HepG2 (cell line): ENCODE results near the gene EPB41. TPM values are rescaled to one million over a fixed set of nuclear protein-coding genes. Genes with fewer than 3 reads are reported as not detected.

Source experiments
- ARHGAP35 ChIP-seq: sonication (generic); formaldehyde crosslinking; IDR thresholded peaks from 2 replicates; pipeline ENCODE4 v1.9.0; 2022; ENCODE audit warnings: mild to moderate bottlenecking, inconsistent platforms, moderate library complexity, missing genetic modification reagents, borderline replicate concordance
- ATM ChIP-seq: fragments of 450-650 bp; IDR thresholded peaks from 2 replicates; pipeline ENCODE4 v1.7.1; 2017; ENCODE audit warnings: mild to moderate bottlenecking, borderline replicate concordance
- ATRX ChIP-seq: sonication (generic); formaldehyde crosslinking; IDR thresholded peaks from 2 replicates; pipeline ENCODE4 v1.4.0; 2020; ENCODE audit warnings: missing genetic modification reagents, borderline replicate concordance
- CAMTA2 ChIP-seq: sonication (generic); formaldehyde crosslinking; IDR thresholded peaks from 2 replicates; pipeline ENCODE4 v1.4.0; 2020; ENCODE audit warnings: mild to moderate bottlenecking, missing genetic modification reagents, borderline replicate concordance
- HDAC6 ChIP-seq: fragments of 200-600 bp; sonication (generic); IDR thresholded peaks from 2 replicates; pipeline ENCODE4 v1.7.0; 2017; ENCODE audit warnings: mild to moderate bottlenecking, antibody characterized with exemption, low read length, low read depth
- IKZF4 ChIP-seq: sonication (generic); formaldehyde crosslinking; IDR thresholded peaks from 2 replicates; pipeline ENCODE4 v1.5.1; 2020; ENCODE audit warnings: borderline replicate concordance, mild to moderate bottlenecking, low read depth, missing genetic modification reagents; ENCODE audit errors: not compliant biosample characterization
- IRX3 ChIP-seq: sonication (generic); formaldehyde crosslinking; IDR thresholded peaks from 2 replicates; pipeline ENCODE4 v1.8.1; 2023; ENCODE audit warnings: mild to moderate bottlenecking, low read depth, missing genetic modification reagents, borderline replicate concordance
- KDM5B ChIP-seq: sonication (generic); formaldehyde crosslinking; IDR thresholded peaks from 2 replicates; pipeline ENCODE4 v1.4.0; 2020; ENCODE audit warnings: missing genetic modification reagents, mild to moderate bottlenecking, borderline replicate concordance
- KLF13 ChIP-seq: sonication (generic); formaldehyde crosslinking; IDR thresholded peaks from 2 replicates; pipeline ENCODE4 v1.4.0; 2020; ENCODE audit warnings: mild to moderate bottlenecking, missing genetic modification reagents
- KMT2A ChIP-seq: sonication (generic); formaldehyde crosslinking; IDR thresholded peaks from 2 replicates; pipeline ENCODE4 v1.4.0; 2020; ENCODE audit warnings: missing genetic modification reagents
- MAF1 ChIP-seq: sonication (generic); formaldehyde crosslinking; IDR thresholded peaks from 2 replicates; pipeline ENCODE4 v1.5.0; 2020; ENCODE audit warnings: missing genetic modification reagents, borderline replicate concordance
- MTA1 ChIP-seq: sonication (generic); formaldehyde crosslinking; IDR thresholded peaks from 2 replicates; pipeline ENCODE4 v1.4.0; 2020; ENCODE audit warnings: missing genetic modification reagents, mild to moderate bottlenecking, borderline replicate concordance
- NR2C2 ChIP-seq: sonication (generic); formaldehyde crosslinking; IDR thresholded peaks from 2 replicates; pipeline ENCODE4 v1.4.0; 2020; ENCODE audit warnings: missing genetic modification reagents, mild to moderate bottlenecking, moderate library complexity, borderline replicate concordance
- PCBP1 ChIP-seq: fragments of 200-400 bp; formaldehyde crosslinking; IDR thresholded peaks from 2 replicates; pipeline ENCODE4 v1.6.1; 2017; ENCODE audit warnings: mild to moderate bottlenecking, low read depth, low read length, borderline replicate concordance
- POLR2A ChIP-seq, 2 experiments: IDR thresholded peaks; 2 replicates each; pipeline ENCODE4 v1.6.1; 2011; ENCODE audit warnings: low read depth in 2 of 2, low read length in 2 of 2, mild to moderate bottlenecking in 1 of 2, moderate library complexity in 1 of 2; ENCODE audit not compliant: insufficient read depth in 1 of 2
- SOX6 ChIP-seq, 2 experiments: fragments of 450-650 bp in 1 of 2; sonication (generic) in 1 of 2; formaldehyde crosslinking in 1 of 2; IDR thresholded peaks; 2 replicates each; pipeline versions ENCODE4 v1.4.0 to v1.6.1; 2017 to 2020; ENCODE audit warnings: antibody characterized with exemption in 1 of 2, mild to moderate bottlenecking in 1 of 2, missing genetic modification reagents in 1 of 2
- SP2 ChIP-seq: sonication (generic); formaldehyde crosslinking; IDR thresholded peaks from 2 replicates; pipeline ENCODE4 v1.5.1; 2020; ENCODE audit warnings: mild to moderate bottlenecking, missing genetic modification reagents
- XBP1 ChIP-seq: sonication (generic); formaldehyde crosslinking; IDR thresholded peaks from 2 replicates; pipeline ENCODE4 v1.5.0; 2020; ENCODE audit warnings: missing genetic modification reagents
- ZNF530 ChIP-seq: sonication (generic); formaldehyde crosslinking; IDR thresholded peaks from 2 replicates; pipeline ENCODE4 v1.5.0; 2020; ENCODE audit warnings: low read depth, mild to moderate bottlenecking, missing genetic modification reagents
- ZNF557 ChIP-seq: sonication (generic); formaldehyde crosslinking; IDR thresholded peaks from 2 replicates; pipeline ENCODE4 v1.4.0; 2020; ENCODE audit warnings: missing genetic modification reagents
- ZNF780A ChIP-seq: sonication (generic); formaldehyde crosslinking; IDR thresholded peaks from 2 replicates; pipeline ENCODE4 v1.8.0; 2022; ENCODE audit warnings: mild to moderate bottlenecking, missing genetic modification reagents, moderate library complexity
- ZNF790 ChIP-seq: sonication (generic); formaldehyde crosslinking; IDR thresholded peaks from 2 replicates; pipeline ENCODE4 v1.8.0; 2022; ENCODE audit warnings: missing genetic modification reagents, mild to moderate bottlenecking, borderline replicate concordance
- ZNF816 ChIP-seq: sonication (generic); formaldehyde crosslinking; IDR thresholded peaks from 2 replicates; pipeline ENCODE4 v1.8.0; 2022; ENCODE audit warnings: missing genetic modification reagents, mild to moderate bottlenecking, borderline replicate concordance
- ZZZ3 ChIP-seq: sonication (generic); formaldehyde crosslinking; IDR thresholded peaks from 2 replicates; pipeline ENCODE4 v1.4.0; 2020; ENCODE audit warnings: missing genetic modification reagents, mild to moderate bottlenecking, borderline replicate concordance
- polyA plus RNA-seq, 8 experiments: library from polyadenylated mRNA; depleted of rRNA in 3 of 8; stranded (reverse) in 7 of 8; unstranded in 1 of 8; fragments of >200 nt; fragmentation: Illumina TruSeq in 4 of 8; extraction: Trizol in 4 of 8; gene quantifications; 2 replicates each; pipeline versions ENCODE4 v1.2.1 to v1.2.3, GENCODE V29; 2011 to 2016; ENCODE audit warnings: low read depth in 4 of 8, missing spikeins in 1 of 8, mixed read lengths in 1 of 8; ENCODE audit not compliant: insufficient read depth in 1 of 8
- total RNA-seq, 5 experiments: library from RNA; depleted of rRNA; stranded (reverse); fragments of >200 nt; fragmentation: Illumina TruSeq; extraction: Trizol; gene quantifications; 2 replicates each; pipeline ENCODE4 v1.2.3, GENCODE V29; 2016; ENCODE audit warnings: low read depth in 1 of 5
- TF ChIP-seq, protein P1 (sequence below): sonication (generic); formaldehyde crosslinking; IDR thresholded peaks from 2 replicates; pipeline ENCODE4 v1.4.0; 2020; ENCODE audit warnings: missing genetic modification reagents
- TF ChIP-seq, protein P2 (sequence below): sonication (generic); formaldehyde crosslinking; IDR thresholded peaks from 2 replicates; pipeline ENCODE4 v1.5.0; 2020; ENCODE audit warnings: mild to moderate bottlenecking, missing genetic modification reagents, borderline replicate concordance

Gene EPB41
- total and polyA plus RNA-seq, 2 of the 13 experiments (the other 11 are each of a cell fraction or from before 2014, with no cell fraction given) = 34.5 to 46.7 TPM

- TF ChIP-seq, protein P1, sequence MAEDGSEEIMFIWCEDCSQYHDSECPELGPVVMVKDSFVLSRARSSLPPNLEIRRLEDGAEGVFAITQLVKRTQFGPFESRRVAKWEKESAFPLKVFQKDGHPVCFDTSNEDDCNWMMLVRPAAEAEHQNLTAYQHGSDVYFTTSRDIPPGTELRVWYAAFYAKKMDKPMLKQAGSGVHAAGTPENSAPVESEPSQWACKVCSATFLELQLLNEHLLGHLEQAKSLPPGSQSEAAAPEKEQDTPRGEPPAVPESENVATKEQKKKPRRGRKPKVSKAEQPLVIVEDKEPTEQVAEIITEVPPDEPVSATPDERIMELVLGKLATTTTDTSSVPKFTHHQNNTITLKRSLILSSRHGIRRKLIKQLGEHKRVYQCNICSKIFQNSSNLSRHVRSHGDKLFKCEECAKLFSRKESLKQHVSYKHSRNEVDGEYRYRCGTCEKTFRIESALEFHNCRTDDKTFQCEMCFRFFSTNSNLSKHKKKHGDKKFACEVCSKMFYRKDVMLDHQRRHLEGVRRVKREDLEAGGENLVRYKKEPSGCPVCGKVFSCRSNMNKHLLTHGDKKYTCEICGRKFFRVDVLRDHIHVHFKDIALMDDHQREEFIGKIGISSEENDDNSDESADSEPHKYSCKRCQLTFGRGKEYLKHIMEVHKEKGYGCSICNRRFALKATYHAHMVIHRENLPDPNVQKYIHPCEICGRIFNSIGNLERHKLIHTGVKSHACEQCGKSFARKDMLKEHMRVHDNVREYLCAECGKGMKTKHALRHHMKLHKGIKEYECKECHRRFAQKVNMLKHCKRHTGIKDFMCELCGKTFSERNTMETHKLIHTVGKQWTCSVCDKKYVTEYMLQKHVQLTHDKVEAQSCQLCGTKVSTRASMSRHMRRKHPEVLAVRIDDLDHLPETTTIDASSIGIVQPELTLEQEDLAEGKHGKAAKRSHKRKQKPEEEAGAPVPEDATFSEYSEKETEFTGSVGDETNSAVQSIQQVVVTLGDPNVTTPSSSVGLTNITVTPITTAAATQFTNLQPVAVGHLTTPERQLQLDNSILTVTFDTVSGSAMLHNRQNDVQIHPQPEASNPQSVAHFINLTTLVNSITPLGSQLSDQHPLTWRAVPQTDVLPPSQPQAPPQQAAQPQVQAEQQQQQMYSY (CRISPR knock-in tag) = no peak
- no peak for TF ChIP-seq ATM
- TF ChIP-seq HDAC6 = no peak
- no peak for TF ChIP-seq ZNF530 (CRISPR knock-in tag)
- TF ChIP-seq KLF13 (CRISPR knock-in tag) = no peak
- TF ChIP-seq PCBP1 = no peak
- no peak for TF ChIP-seq SOX6 (IDR thresholded peaks at IDR 0.05)
- TF ChIP-seq SOX6 (CRISPR knock-in tag; IDR thresholded peaks at IDR 0.05) = peak; percentile 32; the same call in 1 of the 2 replicates
- TF ChIP-seq POLR2A (IDR thresholded peaks at IDR 0.05; ENCODE audit: insufficient read depth in 1 of 2, low read depth in 2 of 2, low read length in 2 of 2) = no peak
- no peak for TF ChIP-seq MAF1 (CRISPR knock-in tag)
- TF ChIP-seq, protein P2, sequence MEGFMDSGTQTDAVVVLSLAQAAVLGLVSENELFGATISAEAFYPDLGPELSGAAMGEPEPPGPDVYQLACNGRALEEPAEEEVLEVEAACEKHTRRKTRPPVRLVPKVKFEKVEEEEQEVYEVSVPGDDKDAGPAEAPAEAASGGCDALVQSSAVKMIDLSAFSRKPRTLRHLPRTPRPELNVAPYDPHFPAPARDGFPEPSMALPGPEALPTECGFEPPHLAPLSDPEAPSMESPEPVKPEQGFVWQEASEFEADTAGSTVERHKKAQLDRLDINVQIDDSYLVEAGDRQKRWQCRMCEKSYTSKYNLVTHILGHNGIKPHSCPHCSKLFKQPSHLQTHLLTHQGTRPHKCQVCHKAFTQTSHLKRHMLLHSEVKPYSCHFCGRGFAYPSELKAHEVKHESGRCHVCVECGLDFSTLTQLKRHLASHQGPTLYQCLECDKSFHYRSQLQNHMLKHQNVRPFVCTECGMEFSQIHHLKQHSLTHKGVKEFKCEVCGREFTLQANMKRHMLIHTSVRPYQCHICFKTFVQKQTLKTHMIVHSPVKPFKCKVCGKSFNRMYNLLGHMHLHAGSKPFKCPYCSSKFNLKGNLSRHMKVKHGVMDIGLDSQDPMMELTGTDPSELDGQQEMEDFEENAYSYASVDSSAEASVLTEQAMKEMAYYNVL (CRISPR knock-in tag) = no peak
- TF ChIP-seq ZNF790 (CRISPR knock-in tag) = no peak
- TF ChIP-seq ZNF557 = no peak
- TF ChIP-seq IRX3 (CRISPR knock-in tag) = no peak
- TF ChIP-seq MTA1 = no peak
- no peak for TF ChIP-seq CAMTA2 (CRISPR knock-in tag)
- TF ChIP-seq KMT2A (CRISPR knock-in tag) = 0 out of 2 replicates have a peak, but pooled peaks have one; percentile 25
- no peak for TF ChIP-seq ZZZ3 (CRISPR knock-in tag)
- TF ChIP-seq ARHGAP35 (CRISPR knock-in tag) = no peak
- TF ChIP-seq SP2 (CRISPR knock-in tag) = no peak
- no peak for TF ChIP-seq ATRX (CRISPR knock-in tag)
- no peak for TF ChIP-seq NR2C2 (CRISPR knock-in tag)
- TF ChIP-seq ZNF816 (CRISPR knock-in tag) = no peak
- TF ChIP-seq XBP1 (CRISPR knock-in tag) = no peak
- TF ChIP-seq ZNF780A (CRISPR knock-in tag) = no peak
- no peak for TF ChIP-seq IKZF4 (CRISPR knock-in tag)
- TF ChIP-seq KDM5B = peak; percentile 26; the same call in 1 of the 2 replicates
These were observed 32.2 kb upstream of the EPB41 start (continued) for GRCh38 chr1:28882009-28882628.
